Loucy (cell line): ENCODE data around the gene SLC29A3.

Experiments
- EZH2phosphoT487 ChIP-seq: fragments of 200-600 bp; IDR thresholded peaks from 2 replicates; pipeline ENCODE4 v1.6.1; 2018; ENCODE audit warnings: antibody characterized with exemption, mild to moderate bottlenecking, moderate library complexity, borderline replicate concordance
- TF ChIP-seq, protein P1 (sequence below): fragments of 200-600 bp; sonication (generic); conservative IDR thresholded peaks from 2 replicates; pipeline ENCODE4 v1.5.1; 2014; ENCODE audit warnings: mild to moderate bottlenecking, antibody characterized with exemption, low read length

GRCh38 chr10:71397296-71398212 is 78.5 kb downstream of the SLC29A3 start:
- TF ChIP-seq, protein P1, sequence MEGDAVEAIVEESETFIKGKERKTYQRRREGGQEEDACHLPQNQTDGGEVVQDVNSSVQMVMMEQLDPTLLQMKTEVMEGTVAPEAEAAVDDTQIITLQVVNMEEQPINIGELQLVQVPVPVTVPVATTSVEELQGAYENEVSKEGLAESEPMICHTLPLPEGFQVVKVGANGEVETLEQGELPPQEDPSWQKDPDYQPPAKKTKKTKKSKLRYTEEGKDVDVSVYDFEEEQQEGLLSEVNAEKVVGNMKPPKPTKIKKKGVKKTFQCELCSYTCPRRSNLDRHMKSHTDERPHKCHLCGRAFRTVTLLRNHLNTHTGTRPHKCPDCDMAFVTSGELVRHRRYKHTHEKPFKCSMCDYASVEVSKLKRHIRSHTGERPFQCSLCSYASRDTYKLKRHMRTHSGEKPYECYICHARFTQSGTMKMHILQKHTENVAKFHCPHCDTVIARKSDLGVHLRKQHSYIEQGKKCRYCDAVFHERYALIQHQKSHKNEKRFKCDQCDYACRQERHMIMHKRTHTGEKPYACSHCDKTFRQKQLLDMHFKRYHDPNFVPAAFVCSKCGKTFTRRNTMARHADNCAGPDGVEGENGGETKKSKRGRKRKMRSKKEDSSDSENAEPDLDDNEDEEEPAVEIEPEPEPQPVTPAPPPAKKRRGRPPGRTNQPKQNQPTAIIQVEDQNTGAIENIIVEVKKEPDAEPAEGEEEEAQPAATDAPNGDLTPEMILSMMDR: no peak
- no peak for TF ChIP-seq EZH2phosphoT487
